Lung (tissue), 12 donors: ENCODE measurements around the gene HLA-DRA. TPM values are rescaled to one million over a fixed set of nuclear protein-coding genes. Genes with fewer than 3 reads are reported as not detected.

ENCODE experiments used
- ATAC-seq: fragments of 200-7000 bp; cut with Tn5 transposase; one replicate; pipeline ENCODE4 v1.9.1; 2020; ENCODE audit warnings: moderate number of reproducible peaks; ENCODE audit not compliant: insufficient read depth, low FRiP score
- DNase-seq, 3 donors: peaks; one replicate each; pipeline ENCODE4 v3.0.0-alpha.2; 2013 to 2017
- H3K27ac ChIP-seq, 2 donors: one replicate each; pipeline ENCODE4 v1.5.1; 2013; ENCODE audit warnings: mild to moderate bottlenecking in 2 of 2, moderate library complexity in 2 of 2, control low read depth in 1 of 2, inconsistent platforms in 1 of 2, low read depth in 1 of 2, low read length in 1 of 2
- H3K27me3 ChIP-seq, 3 donors: one replicate each; pipeline ENCODE4 v1.5.1; 2013; ENCODE audit warnings: low read length in 2 of 3; ENCODE audit not compliant: control insufficient read depth in 3 of 3, insufficient read depth in 3 of 3
- H3K36me3 ChIP-seq, 4 donors: one replicate each; pipeline ENCODE4 v1.5.1; 2013; ENCODE audit warnings: low read length in 4 of 4, mild to moderate bottlenecking in 1 of 4, moderate library complexity in 1 of 4; ENCODE audit not compliant: control insufficient read depth in 4 of 4, insufficient read depth in 4 of 4
- H3K4me1 ChIP-seq, 5 donors: one replicate each; pipeline ENCODE4 v1.5.1; 2013; ENCODE audit warnings: low read length in 5 of 5, mild to moderate bottlenecking in 2 of 5, moderate library complexity in 1 of 5; ENCODE audit not compliant: control insufficient read depth in 5 of 5, insufficient read depth in 5 of 5
- H3K4me3 ChIP-seq: one replicate; pipeline ENCODE4 v1.5.1; 2013; ENCODE audit warnings: mild to moderate bottlenecking, control low read depth, moderate library complexity
- H3K9ac ChIP-seq, 2 donors: one replicate each; pipeline ENCODE4 v1.5.1; 2013; ENCODE audit warnings: low read length in 2 of 2, control low read depth in 1 of 2; ENCODE audit not compliant: insufficient read depth in 1 of 2
- H3K9me3 ChIP-seq, 4 donors: one replicate each; pipeline ENCODE4 v1.5.1; 2013; ENCODE audit warnings: low read length in 3 of 4, mild to moderate bottlenecking in 1 of 4, moderate library complexity in 1 of 4; ENCODE audit not compliant: control insufficient read depth in 4 of 4, insufficient read depth in 3 of 4
- CTCF ChIP-seq: IDR thresholded peaks from 2 replicates; pipeline ENCODE4 v1.5.1; 2012; ENCODE audit warnings: mild to moderate bottlenecking; ENCODE audit errors: control extremely low read depth, extremely low read depth
- WGBS, 2 donors: extraction: QIAGEN DNeasy Blood & Tissue Kit; methylation state at CpG; one replicate each; pipeline ENCODE4 v1.1.7; 2013; 5-methylcytosine and 5-hydroxymethylcytosine counted together
- polyA plus RNA-seq, 2 donors: library from polyadenylated mRNA; stranded (reverse); fragments of 200-250 nt; gene quantifications; one replicate each; pipeline ENCODE4 v1.2.1, GENCODE V29; 2013
- total RNA-seq, 2 donors: library from RNA; depleted of rRNA in 1 of 2; stranded (reverse); fragments of >200 nt in 1 of 2; gene quantifications; one replicate each; pipeline ENCODE4 v1.2.1, GENCODE V29; 2014 to 2021
- donor health status: control.
- donor health status: control.
- donor health status: Bipolar disorder and iron deficiency.
- donor health status: healthy.
- donor health status: DM: yes; HTN: yes; CAD: no.

The HLA-DRA gene
- total and polyA plus RNA-seq, 4 donors: 421 to 1,160 (median 875) TPM

GRCh38 chr6:32459781-32460424 is 20.2 kb downstream of the HLA-DRA start:
- H3K4me3 ChIP-seq: no peak overlapping the region
- DNase-seq (peak in 2 of 3 donors; percentile 7 to 24), ATAC-seq (no peak)

GRCh38 chr6:32460528-32460927 is 20.8 kb downstream of the HLA-DRA start:
- H3K9me3 ChIP-seq: no peaks in the 10 kb centered on the region
- no peak for DNase-seq
- 65 to 73% methylated on average over 4 of the region's 4 CpGs for WGBS, 2 donors
- no peak for ATAC-seq
- no peak overlapping the region for H3K9ac ChIP-seq
- H3K27me3 ChIP-seq: peaks cover 0 to 5% (median 0%) of the 10 kb centered on the region in 3 donors
- no peak overlapping the region for H3K27ac ChIP-seq
- no peaks in the 10 kb centered on the region for H3K36me3 ChIP-seq
- no peak for TF ChIP-seq CTCF
- H3K4me1 ChIP-seq: no peaks in the 10 kb centered on the region
- H3K4me3 ChIP-seq: no peak overlapping the region

More at GRCh38 chr6:32459781-32460424, 20.2 kb downstream of the HLA-DRA start:
- 67 to 74% methylated on average over 29 of the region's 29 CpGs for WGBS, 2 donors
- TF ChIP-seq CTCF: no peak
- H3K36me3 ChIP-seq: no peaks in the 10 kb centered on the region
- no peak overlapping the region for H3K27ac ChIP-seq
- no peaks in the 10 kb centered on the region for H3K4me1 ChIP-seq
- H3K9me3 ChIP-seq: no peaks in the 10 kb centered on the region
- H3K27me3 ChIP-seq: peaks cover 0 to 5% (median 0%) of the 10 kb centered on the region in 3 donors
- no peak overlapping the region for H3K9ac ChIP-seq

GRCh38 chr6:32461493-32461892 is 21.8 kb downstream of the HLA-DRA start:
- H3K4me3 ChIP-seq: no peak overlapping the region
- H3K9ac ChIP-seq: no peak overlapping the region
- 82 to 85% methylated on average over 5 of the region's 5 CpGs for WGBS, 2 donors
- peaks cover 0 to 5% (median 0%) of the 10 kb centered on the region in 3 donors for H3K27me3 ChIP-seq
- no peaks in the 10 kb centered on the region for H3K4me1 ChIP-seq
- DNase-seq (no peak), ATAC-seq (no peak)
- H3K9me3 ChIP-seq: no peaks in the 10 kb centered on the region
- H3K27ac ChIP-seq: no peak overlapping the region
- TF ChIP-seq CTCF: no peak
- no peaks in the 10 kb centered on the region for H3K36me3 ChIP-seq
